DND-41 (cell line): ENCODE measurements around the gene NUP62CL.

ENCODE experiments used
- EZH2 ChIP-seq: IDR thresholded peaks from 3 replicates; pipeline ENCODE4 v1.6.1; 2012; ENCODE audit warnings: borderline replicate concordance, low read depth, mild to moderate bottlenecking, moderate library complexity, low read length, inconsistent platforms; ENCODE audit not compliant: severe bottlenecking
- TF ChIP-seq, protein P1 (sequence below): IDR thresholded peaks from 2 replicates; pipeline ENCODE4 v1.5.1; 2012; ENCODE audit warnings: borderline replicate concordance, low read length, moderate library complexity, mild to moderate bottlenecking; ENCODE audit not compliant: poor library complexity, severe bottlenecking; ENCODE audit errors: extremely low read depth

DNA sequence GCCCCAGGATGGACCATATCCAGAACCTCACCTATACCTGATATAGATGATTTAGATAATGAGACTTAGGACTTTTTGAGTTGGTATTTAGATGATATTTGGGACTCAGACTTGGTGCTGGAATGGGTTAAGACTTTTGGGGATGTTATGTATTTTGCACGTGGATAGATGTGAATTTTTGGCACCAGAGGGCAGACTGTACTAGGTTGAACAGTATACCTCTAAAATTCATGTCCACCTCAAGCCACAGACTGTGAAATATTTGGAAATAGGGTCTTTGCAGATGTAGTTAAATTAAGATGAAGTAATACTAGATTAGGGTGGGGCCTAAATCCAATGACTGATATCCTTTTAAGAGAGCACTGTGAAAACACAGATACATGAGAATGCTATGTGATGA is 103.3 kb downstream of the NUP62CL start:
- TF ChIP-seq, protein P1, sequence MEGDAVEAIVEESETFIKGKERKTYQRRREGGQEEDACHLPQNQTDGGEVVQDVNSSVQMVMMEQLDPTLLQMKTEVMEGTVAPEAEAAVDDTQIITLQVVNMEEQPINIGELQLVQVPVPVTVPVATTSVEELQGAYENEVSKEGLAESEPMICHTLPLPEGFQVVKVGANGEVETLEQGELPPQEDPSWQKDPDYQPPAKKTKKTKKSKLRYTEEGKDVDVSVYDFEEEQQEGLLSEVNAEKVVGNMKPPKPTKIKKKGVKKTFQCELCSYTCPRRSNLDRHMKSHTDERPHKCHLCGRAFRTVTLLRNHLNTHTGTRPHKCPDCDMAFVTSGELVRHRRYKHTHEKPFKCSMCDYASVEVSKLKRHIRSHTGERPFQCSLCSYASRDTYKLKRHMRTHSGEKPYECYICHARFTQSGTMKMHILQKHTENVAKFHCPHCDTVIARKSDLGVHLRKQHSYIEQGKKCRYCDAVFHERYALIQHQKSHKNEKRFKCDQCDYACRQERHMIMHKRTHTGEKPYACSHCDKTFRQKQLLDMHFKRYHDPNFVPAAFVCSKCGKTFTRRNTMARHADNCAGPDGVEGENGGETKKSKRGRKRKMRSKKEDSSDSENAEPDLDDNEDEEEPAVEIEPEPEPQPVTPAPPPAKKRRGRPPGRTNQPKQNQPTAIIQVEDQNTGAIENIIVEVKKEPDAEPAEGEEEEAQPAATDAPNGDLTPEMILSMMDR: no peak
- TF ChIP-seq EZH2: no peak
